HTR-8/SVneo (cell line): ENCODE measurements around the gene FMC1.

ENCODE experiments used
- DNase-seq: peaks from one replicate; pipeline ENCODE4 v3.0.0; 2011; ENCODE audit warnings: low spot score, mixed read lengths; ENCODE audit not compliant: insufficient read length
- FAIRE-seq: peaks from 2 replicates; lab custom pipeline; 2011; peaks lifted over from hg19 to GRCh38; lab: Jason Lieb, UNC

FMC1 gene

DNA sequence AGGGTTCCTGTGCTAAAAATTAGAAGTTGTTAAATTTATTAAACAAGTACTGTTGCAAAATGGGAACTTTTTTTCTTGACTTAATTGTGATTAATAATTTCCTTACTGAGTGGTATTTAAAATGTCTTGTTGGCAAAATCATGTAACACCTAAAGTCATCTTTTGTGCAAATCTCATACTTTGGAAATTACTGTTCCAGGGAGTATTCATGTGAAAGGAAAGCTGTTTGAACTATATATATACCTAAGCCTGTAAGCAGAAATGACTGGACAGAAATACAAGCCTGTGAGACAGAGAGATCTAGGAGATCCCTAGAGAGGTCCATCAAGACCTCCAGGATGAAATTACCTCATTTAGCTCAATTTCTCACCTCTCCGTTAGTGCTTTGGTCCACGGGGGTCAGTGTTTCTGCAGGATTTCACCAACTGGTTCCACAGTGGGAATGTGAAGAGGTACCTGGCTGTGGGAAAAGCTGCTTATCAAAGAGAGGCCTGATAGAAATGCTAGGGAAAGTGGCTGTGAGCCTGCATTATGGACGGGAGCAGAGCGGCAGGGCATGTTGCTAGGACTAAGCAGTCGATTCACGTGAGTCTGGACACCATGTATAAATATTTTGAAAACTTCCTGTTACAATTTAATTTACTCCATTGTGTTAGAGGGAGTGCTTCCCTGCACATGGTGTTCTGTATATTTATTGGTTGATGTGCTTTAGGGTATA lies 26.5 kb downstream of the FMC1 start:
- DNase-seq (no peak), FAIRE-seq (no peak)

DNA sequence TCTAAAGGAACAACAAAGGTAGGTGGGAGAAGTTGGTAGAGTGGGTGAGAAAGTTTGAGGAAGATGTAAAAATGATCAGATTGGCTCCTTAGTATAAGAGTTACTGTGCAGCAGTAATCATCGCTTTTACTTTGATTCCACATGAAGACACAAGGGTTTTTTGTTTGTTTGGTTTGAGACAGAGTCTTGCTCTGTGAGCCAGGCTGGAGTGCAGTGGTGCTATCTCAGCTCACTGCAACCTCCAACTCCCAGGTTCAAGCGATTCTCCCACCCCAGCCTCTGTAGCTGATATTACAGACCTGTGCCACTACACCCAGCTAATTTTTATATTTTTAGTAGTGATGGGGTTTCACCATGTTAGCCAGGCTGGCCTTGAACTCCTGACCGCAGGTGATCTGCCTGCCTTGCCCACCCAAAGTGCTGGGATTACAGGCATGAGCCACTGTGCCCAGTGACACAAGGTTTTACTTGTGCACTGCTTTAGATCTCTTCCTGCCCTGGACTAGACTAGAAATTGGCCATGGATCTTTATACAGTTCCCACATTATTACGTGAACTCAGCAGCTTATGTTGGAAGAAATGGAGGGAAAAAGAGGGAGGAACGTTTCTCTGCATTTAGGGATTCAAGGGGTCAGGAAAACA lies 29.3 kb downstream of the FMC1 start:
- DNase-seq (no peak), FAIRE-seq (no peak)

DNA sequence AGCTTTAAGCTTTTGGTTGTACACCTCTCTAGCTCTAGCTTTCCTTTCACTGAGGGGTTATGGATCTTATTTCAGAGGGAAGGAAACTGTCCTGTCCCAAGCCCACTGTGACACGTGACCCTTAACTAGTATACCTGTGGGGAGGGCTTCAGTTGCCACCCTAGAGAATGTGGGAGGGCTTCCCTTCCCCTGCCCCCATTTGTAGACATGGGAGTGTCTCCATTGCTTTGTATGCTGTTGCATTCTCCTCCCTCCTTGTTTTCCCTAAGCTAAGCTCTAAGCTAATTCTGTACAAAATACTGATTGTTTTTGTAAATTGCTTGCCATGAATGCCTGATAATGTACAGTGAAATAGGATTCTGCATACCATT lies 29.8 kb downstream of the FMC1 start:
- DNase-seq = no peak

DNA sequence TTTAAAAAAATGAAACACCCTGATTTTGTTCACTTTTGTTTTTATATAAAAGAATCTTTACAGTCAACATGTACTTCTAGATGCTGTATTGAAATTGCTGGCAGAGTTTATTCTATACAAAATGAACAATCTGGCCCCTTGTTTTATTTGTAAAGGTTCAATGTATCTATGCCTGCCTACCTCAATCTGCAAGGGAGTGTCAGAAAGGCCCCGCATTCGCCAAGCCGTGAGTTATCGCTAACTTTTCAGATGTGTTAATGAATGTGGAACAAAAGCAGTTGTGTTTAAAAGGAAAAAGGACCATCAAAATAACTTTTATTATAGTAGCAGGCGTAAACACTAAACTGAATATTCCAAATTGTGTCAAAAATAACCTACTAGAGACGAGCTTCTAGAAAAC lies 33.1 kb downstream of the FMC1 start:
- FAIRE-seq = no peak
- DNase-seq = no peak

More for the DNA sequence above, 29.8 kb downstream of the FMC1 start:
- FAIRE-seq = no peak

DNA sequence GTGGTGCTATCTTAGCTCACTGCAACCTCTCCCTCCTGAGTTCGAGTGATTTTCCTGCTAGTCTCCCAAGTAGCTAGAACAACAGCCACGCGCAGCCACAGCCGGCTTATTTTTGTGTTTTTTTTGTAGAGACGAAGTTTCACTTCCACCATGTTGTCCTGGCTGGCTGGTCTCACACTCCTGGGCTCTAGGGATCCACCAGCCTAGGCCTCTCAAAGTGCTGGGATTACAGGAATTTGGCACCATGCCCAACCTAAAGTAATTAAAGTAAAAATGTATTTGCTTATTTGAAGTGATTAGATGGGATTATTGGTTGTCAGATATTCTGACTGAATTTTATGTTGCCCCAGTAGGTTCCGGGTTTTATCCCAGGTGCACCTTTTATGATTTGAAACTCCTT lies 41.3 kb downstream of the FMC1 start:
- FAIRE-seq (no peak), DNase-seq (no peak)

DNA sequence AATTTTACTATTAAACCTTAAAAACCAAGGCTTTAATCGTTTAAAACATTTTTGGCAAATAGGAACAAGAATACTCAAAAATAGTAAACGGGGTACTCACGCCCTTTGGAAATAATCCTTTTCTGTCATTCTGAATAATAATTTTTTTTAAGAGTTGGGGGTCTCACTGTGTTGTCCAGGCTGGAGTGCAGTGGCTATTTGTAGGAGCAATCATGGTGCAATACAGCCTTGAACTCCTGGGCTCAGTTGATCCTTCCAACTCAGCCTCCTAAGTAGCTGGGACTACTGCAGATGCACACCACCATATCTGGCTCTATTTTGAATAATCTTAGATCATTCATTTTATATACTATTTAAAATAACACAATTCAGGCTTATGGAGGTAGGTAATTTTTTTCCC lies 43.5 kb downstream of the FMC1 start:
- FAIRE-seq (no peak), DNase-seq (no peak)

DNA sequence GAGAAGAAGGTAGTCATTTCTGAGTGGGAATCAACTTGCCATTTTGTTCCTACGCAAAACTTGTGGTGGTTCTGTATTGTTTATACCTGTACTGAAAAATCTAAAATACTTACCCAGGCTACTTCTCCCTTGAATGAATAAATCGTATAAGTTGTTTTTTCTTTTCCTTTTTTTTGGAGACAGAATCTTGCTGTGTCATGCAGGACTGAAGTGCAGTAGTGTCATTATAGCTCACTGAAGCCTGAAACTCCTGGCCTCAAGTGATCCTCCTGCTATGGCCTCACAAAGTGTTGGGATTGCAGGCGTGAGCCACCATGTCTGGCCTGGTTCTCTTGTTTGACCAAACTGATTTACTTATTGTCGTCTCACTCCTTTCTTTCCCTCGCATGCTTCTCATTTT lies 46.5 kb downstream of the FMC1 start:
- DNase-seq = no peak
- FAIRE-seq = no peak

DNA sequence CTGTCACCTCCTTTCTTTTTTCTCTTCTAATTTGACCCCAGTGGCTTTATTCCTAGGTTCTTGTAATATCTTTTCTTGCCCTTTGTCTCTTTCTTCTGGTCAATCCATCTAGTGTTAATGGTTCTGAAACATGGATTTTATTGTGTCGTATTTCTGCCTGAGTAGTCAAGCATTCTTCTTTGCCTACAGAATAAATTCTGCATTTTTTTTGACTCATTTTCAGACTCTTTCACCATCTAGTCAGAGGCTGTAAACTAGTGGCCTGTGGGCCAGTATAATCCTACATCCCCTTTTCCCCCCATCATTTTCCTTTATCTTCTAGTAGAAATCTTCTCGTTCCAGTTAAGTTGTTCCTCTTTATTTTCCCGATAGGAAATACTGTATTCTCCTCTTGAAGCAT lies 48.0 kb downstream of the FMC1 start:
- no peak for DNase-seq
- no peak for FAIRE-seq

DNA sequence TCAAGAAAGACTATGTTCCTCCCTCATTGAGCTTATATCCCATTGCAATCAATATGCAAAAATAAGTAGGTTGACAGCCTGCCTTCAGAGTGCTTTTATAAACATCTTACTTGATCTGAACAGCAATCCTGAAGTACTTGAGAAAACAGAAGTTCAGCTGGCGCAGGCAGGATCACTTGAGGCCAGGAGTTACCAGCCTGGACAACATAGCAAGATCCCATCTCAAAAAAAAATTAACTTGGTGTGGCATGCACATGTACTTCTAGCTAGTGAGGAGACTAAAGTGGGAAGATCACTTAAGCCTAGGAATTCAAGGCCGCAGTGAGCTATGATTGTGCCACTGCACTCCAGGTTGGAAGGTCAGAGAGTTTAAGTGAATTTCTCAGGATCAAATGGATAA lies 48.6 kb downstream of the FMC1 start:
- DNase-seq = no peak
- no peak for FAIRE-seq

DNA sequence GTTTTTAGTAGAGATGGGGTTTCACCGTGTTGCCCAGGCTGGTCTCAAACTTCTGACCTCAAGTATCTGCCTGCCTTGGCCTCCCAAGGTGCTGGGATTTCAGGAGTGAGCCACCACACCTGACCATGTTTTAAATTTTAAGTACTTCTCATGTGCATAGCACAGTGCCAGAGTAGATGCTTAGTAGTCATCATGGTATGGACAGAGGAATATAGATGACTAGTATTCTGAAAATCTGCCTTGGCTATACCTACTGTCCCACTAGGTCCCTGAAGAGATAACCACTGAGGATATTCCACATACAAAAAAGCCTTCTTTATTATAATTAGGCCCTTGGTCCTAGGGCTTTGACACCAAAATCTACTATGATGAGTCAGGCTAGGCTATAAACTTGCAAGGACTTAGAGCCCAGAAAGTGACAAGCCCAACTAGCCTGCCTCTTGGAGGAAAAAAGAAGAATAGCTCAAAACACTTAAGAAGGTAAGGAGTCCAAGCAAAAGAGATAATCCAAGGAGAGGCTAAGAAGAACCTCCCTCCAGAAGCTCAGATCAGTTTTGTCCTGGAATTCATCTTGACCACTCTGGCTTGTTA lies 52.6 kb downstream of the FMC1 start:
- DNase-seq = no peak
- FAIRE-seq = no peak

DNA sequence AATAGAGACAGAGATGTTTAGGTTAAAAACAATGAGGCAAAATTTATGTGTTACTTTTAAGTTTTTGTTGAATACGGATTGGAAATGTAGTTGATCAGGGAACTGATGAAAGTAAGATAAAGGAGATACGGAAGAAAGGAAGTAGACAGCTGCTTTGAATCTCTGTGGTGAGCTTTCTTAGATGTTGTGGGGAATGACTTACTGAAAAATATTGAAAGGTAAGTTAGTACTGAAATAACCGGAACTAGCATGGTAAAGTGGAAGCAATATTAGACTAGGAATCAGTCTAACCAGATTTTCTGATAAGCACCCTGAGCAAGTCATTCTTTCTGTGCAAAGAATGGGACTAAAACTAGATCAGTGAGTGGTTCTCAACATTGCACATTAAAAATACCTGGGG lies 53.4 kb downstream of the FMC1 start:
- FAIRE-seq = no peak
- no peak for DNase-seq
